Keratinocyte (primary cell): ENCODE results near the gene FOXI1. TPM values are rescaled to one million over a fixed set of nuclear protein-coding genes. Genes with fewer than 3 reads are reported as not detected.
"Not testable (repeated sequence)": the region's sequence is repeated elsewhere in the genome, so short reads cannot be mapped to it uniquely, and the experiment has no call there.

Experiments
- DNase-seq: peaks from one replicate; pipeline ENCODE4 v3.0.0-alpha.2; 2011; ENCODE audit warnings: low read depth, missing footprints, low spot score
- FAIRE-seq: peaks from 2 replicates; lab custom pipeline; 2011; peaks lifted over from hg19 to GRCh38; lab: Jason Lieb, UNC
- H2AFZ ChIP-seq: 2 replicates; pipeline ENCODE4 v1.6.0; 2012; ENCODE audit warnings: low read length, control low read depth, inconsistent platforms; ENCODE audit not compliant: control insufficient read depth
- H3K27ac ChIP-seq: 2 replicates; pipeline ENCODE4 v1.5.1; 2011; ENCODE audit warnings: low read length; ENCODE audit not compliant: control insufficient read depth, insufficient read depth
- H3K27me3 ChIP-seq: 3 replicates; pipeline ENCODE4 v1.6.0; 2011; ENCODE audit warnings: low read length; ENCODE audit not compliant: control insufficient read depth, insufficient read depth; ENCODE audit errors: extremely low read depth
- H3K36me3 ChIP-seq, 2 experiments: 2 replicates in 1 of 2; 3 replicates in 1 of 2; pipeline ENCODE4 v1.5.1; 2011; ENCODE audit warnings: low read length in 2 of 2, mild to moderate bottlenecking in 1 of 2; ENCODE audit not compliant: control insufficient read depth in 2 of 2, insufficient read depth in 2 of 2; ENCODE audit errors: extremely low read depth in 1 of 2
- H3K4me1 ChIP-seq: 3 replicates; pipeline ENCODE4 v1.5.1; 2011; ENCODE audit warnings: low read length; ENCODE audit not compliant: control insufficient read depth, insufficient read depth; ENCODE audit errors: extremely low read depth
- H3K4me2 ChIP-seq: 3 replicates; pipeline ENCODE4 v1.6.0; 2011; ENCODE audit warnings: low read depth, low read length; ENCODE audit not compliant: control insufficient read depth, insufficient read depth; ENCODE audit errors: extremely low read depth
- H3K4me3 ChIP-seq, 3 experiments: fragments of 200-600 bp in 1 of 3; sonication (generic) in 1 of 3; 2 replicates in 2 of 3; 3 replicates in 1 of 3; pipeline ENCODE4 v1.5.1; 2011 to 2016; ENCODE audit warnings: low read length in 3 of 3, mild to moderate bottlenecking in 3 of 3, control low read depth in 2 of 3, inconsistent platforms in 1 of 3, low read depth in 1 of 3, mixed read lengths in 1 of 3, mixed run types in 1 of 3, moderate library complexity in 1 of 3; ENCODE audit not compliant: control insufficient read depth in 2 of 3, insufficient read depth in 2 of 3; ENCODE audit errors: extremely low read depth in 1 of 3
- H3K79me2 ChIP-seq: 2 replicates; pipeline ENCODE4 v1.6.0; 2012; ENCODE audit warnings: low read length; ENCODE audit not compliant: control insufficient read depth, insufficient read depth
- H3K9ac ChIP-seq: 3 replicates; pipeline ENCODE4 v1.6.0; 2011; ENCODE audit warnings: low read length; ENCODE audit not compliant: control insufficient read depth, insufficient read depth; ENCODE audit errors: extremely low read depth
- H3K9me1 ChIP-seq: 3 replicates; pipeline ENCODE4 v1.6.0; 2011; ENCODE audit warnings: low read length; ENCODE audit not compliant: control insufficient read depth, insufficient read depth; ENCODE audit errors: extremely low read depth
- H3K9me3 ChIP-seq: 2 replicates; pipeline ENCODE4 v1.5.1; 2012; ENCODE audit warnings: low read depth, low read length; ENCODE audit not compliant: control insufficient read depth
- H4K20me1 ChIP-seq: 3 replicates; pipeline ENCODE4 v1.6.0; 2011; ENCODE audit warnings: low read length; ENCODE audit not compliant: control insufficient read depth, insufficient read depth; ENCODE audit errors: extremely low read depth
- EZH2 ChIP-seq: IDR thresholded peaks from one replicate; pipeline ENCODE4 v1.6.1; 2012; ENCODE audit warnings: inconsistent platforms, mild to moderate bottlenecking, low read length, moderate library complexity
- dilution Hi-C: fragments of 300-500 bp; cut with MboI; formaldehyde crosslinking; loops from one replicate; pipeline ENCODE4 v1.7.0; 2020; ENCODE audit warnings: low sequenced_read_pairs; ENCODE audit not compliant: extremely low pct_ligation_motif_present
- polyA plus RNA-seq, 5 experiments: library from polyadenylated mRNA; depleted of rRNA in 3 of 5; stranded (reverse) in 3 of 5; stranded (forward) in 1 of 5; unstranded in 1 of 5; fragments of >200 nt; gene quantifications; 1 replicate in 1 of 5; 2 replicates in 3 of 5; 3 replicates in 1 of 5; pipeline versions ENCODE4 v1.2.1 to v1.2.3, GENCODE V29; 2011 to 2012; ENCODE audit warnings: missing spikeins in 2 of 5, low read depth in 1 of 5, low replicate concordance in 1 of 5
- TF ChIP-seq, protein P1 (sequence below), 3 experiments: IDR thresholded peaks in 1 of 3; conservative IDR thresholded peaks in 1 of 3; optimal IDR thresholded peaks in 1 of 3; 2 replicates in 2 of 3; 3 replicates in 1 of 3; pipeline versions ENCODE3 to v1.5.1; 2011; ENCODE audit warnings: low read length in 3 of 3, mild to moderate bottlenecking in 3 of 3, moderate library complexity in 2 of 3, control low read depth in 1 of 3, inconsistent platforms in 1 of 3; ENCODE audit not compliant: insufficient read depth in 2 of 3; ENCODE audit errors: extremely low read depth in 1 of 3

Gene FOXI1
- polyA plus RNA-seq, 1 donor (not counting 4 experiments of a cell fraction or from before 2014, with no cell fraction given): not detected

DNA sequence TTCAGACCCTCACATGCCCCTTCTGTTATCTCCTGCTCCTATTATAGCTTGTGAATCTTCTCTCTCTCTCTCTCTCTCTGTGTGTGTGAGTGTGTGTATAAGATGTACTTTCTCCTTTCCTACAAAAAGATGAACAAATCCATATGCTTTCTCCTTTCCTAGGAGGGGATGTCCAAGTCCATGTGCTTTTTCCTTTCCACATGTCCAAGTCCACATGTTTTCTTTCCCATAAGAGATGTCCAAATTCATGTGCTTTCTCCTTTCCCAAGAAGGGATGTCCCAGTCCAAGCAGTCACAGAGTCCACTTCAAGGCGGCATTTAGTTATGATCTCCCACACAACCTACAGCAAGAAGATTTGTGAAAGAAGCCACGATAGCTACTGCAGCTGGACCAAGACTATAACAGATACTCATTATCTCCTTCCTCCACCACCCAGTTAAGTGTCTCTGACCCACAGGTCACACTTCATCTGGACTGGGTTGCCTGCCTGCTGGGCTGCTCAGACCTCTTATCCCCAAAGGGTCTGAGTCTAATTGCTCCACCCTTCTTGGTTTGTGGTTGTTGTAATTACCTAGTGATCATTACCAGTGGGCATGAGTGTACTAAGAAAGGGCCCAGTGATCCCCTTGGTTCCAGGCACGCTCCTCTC lies 18.4 kb upstream of the FOXI1 start:
- TF ChIP-seq EZH2: no peak
- TF ChIP-seq, protein P1, sequence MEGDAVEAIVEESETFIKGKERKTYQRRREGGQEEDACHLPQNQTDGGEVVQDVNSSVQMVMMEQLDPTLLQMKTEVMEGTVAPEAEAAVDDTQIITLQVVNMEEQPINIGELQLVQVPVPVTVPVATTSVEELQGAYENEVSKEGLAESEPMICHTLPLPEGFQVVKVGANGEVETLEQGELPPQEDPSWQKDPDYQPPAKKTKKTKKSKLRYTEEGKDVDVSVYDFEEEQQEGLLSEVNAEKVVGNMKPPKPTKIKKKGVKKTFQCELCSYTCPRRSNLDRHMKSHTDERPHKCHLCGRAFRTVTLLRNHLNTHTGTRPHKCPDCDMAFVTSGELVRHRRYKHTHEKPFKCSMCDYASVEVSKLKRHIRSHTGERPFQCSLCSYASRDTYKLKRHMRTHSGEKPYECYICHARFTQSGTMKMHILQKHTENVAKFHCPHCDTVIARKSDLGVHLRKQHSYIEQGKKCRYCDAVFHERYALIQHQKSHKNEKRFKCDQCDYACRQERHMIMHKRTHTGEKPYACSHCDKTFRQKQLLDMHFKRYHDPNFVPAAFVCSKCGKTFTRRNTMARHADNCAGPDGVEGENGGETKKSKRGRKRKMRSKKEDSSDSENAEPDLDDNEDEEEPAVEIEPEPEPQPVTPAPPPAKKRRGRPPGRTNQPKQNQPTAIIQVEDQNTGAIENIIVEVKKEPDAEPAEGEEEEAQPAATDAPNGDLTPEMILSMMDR (optimal IDR thresholded peaks at IDR 0.05 in 1 of 3, IDR thresholded peaks at IDR 0.05 in 1 of 3, conservative IDR thresholded peaks at IDR 0.05 in 1 of 3; ENCODE audit: extremely low read depth in 1 of 3, insufficient read depth in 2 of 3, low read length in 3 of 3): no peak
- no peaks in the 10 kb centered on the region for H3K9me1 ChIP-seq
- no peaks in the 10 kb centered on the region for H3K9me3 ChIP-seq
- no peaks in the 10 kb centered on the region for H3K79me2 ChIP-seq
- no peaks in the 10 kb centered on the region for H3K4me1 ChIP-seq
- H3K27ac ChIP-seq: no peak overlapping the region
- H3K9ac ChIP-seq: no peak overlapping the region
- no peaks in the 10 kb centered on the region for H3K36me3 ChIP-seq
- FAIRE-seq (no peak), DNase-seq (no peak)
- H3K27me3 ChIP-seq: no peaks in the 10 kb centered on the region
- no peaks in the 10 kb centered on the region for H4K20me1 ChIP-seq
- dilution Hi-C loops: no loop called here
- no peak overlapping the region for H3K4me2 ChIP-seq
- H3K4me3 ChIP-seq: no peak overlapping the region
- no peak overlapping the region for H2AFZ ChIP-seq

- FAIRE-seq (no peak), DNase-seq (no peak)
- dilution Hi-C loops: no loop called here
- Histone ChIP-seq H3K4me3 (no peak overlapping the region), H3K4me1 (no peaks in the 10 kb centered on the region), H3K79me2 (no peaks in the 10 kb centered on the region), H3K9me1 (no peaks in the 10 kb centered on the region), H3K9ac (no peak overlapping the region), H3K27ac (no peak overlapping the region), H2AFZ (no peak overlapping the region), H4K20me1 (no peaks in the 10 kb centered on the region), H3K9me3 (no peaks in the 10 kb centered on the region), H3K36me3 (no peaks in the 10 kb centered on the region), H3K27me3 (no peaks in the 10 kb centered on the region), H3K4me2 (no peak overlapping the region)
- TF ChIP-seq, protein P1 (optimal IDR thresholded peaks at IDR 0.05 in 1 of 3, IDR thresholded peaks at IDR 0.05 in 1 of 3, conservative IDR thresholded peaks at IDR 0.05 in 1 of 3; ENCODE audit: extremely low read depth in 1 of 3, insufficient read depth in 2 of 3, low read length in 3 of 3): no peak
- TF ChIP-seq EZH2: no peak
Measured at GRCh38 chr5:170092455-170093101, 13.1 kb upstream of the FOXI1 start.

- H2AFZ ChIP-seq, H3K9me1 ChIP-seq, H3K4me3 ChIP-seq, H3K9me3 ChIP-seq, H3K27me3 ChIP-seq, H3K4me1 ChIP-seq, H3K27ac ChIP-seq, FAIRE-seq, H3K36me3 ChIP-seq, H3K9ac ChIP-seq, DNase-seq, H3K79me2 ChIP-seq, dilution Hi-C loops, H3K4me2 ChIP-seq, H4K20me1 ChIP-seq: not testable (repeated sequence)
Measured at GRCh38 chr5:170094329-170094728, 11.4 kb upstream of the FOXI1 start.
